ELR (cell line): ENCODE data around the gene TK2.
"Not testable (repeated sequence)": the region's sequence is repeated elsewhere in the genome, so short reads cannot be mapped to it uniquely, and the experiment has no call there.

Experiments used
- DNase-seq: peaks from one replicate; pipeline ENCODE4 v3.0.0-alpha.2; 2015; ENCODE audit warnings: low read depth

The TK2 gene

GRCh38 chr16:66503030-66503429, 46.9 kb downstream of the TK2 start:
- no peak for DNase-seq

DNA sequence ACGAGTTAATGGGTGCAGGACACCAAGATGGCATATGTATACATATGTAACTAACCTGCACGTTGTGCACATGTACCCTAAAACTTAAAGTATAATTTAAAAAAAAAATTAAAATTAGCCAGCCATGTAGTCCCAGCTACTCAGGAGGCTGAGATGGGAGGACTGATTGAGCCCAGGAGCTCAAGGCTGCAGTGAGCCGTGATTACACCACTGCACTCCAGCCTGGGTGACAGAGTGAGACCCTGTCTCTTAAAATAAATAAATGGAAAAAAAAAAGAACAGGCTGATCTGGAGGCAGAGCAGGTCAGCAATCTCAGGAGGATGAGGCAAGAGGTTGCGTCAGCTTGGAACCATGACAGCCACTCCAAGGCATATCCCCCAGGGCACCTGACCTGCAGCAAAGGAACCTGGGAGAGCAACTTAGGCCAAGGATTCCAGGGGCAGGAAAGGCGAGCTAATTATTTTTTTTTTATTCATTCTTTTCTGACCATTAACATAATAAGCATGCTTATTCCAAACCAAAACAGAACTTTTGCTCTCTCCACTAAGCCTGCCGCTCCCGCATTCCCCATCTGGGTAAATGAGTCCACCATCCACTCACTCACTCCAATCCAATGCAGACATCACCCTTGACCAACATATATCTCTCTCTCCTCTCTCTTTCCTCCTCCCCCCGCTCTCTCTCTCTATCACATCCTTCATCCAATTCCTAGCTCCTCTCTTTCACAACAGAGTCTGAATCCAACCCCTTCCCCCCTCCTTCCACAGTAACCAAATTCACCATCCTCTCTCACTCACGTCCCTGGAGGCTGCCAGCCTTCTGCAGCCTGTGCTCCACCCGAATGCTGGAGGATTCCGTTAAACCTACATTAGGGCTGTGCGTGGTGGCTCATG, 47.7 kb downstream of the TK2 start:
- peak; percentile 49 for DNase-seq

DNA sequence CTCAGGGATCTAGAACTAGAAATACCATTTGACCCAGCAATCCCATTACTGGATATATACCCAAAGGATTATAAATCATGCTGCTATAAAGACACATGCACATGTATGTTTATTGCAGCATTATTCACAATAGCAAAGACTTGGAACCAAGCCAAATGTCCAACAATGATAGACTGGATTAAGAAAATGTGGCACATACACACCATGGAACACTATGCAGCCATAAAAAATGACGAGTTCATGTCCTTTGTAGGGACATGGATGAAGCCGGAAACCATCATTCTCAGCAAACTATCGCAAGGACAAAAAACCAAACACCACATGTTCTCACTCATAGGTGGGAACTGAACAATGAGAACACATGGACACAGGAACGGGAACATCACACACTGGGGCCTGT, 48.4 kb downstream of the TK2 start:
- DNase-seq, result not testable (repeated sequence)

DNA sequence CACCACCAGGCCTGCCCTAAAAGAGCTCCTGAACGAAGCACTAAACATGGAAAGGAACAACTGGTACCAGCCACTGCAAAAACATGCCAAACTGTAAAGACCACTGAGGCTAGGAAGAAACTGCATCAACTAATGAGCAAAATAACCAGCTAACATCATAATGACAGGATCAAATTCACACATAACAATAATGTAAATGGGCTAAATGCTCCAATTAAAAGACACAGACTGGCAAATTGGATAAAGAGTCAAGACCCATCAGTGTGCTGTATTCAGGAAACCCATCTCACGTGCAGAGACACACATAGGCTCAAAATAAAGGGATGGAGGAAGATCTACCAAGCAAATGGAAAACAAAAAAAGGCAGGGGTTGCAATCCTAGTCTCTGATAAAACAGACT, 52.0 kb downstream of the TK2 start:
- not testable (repeated sequence) for DNase-seq

DNA sequence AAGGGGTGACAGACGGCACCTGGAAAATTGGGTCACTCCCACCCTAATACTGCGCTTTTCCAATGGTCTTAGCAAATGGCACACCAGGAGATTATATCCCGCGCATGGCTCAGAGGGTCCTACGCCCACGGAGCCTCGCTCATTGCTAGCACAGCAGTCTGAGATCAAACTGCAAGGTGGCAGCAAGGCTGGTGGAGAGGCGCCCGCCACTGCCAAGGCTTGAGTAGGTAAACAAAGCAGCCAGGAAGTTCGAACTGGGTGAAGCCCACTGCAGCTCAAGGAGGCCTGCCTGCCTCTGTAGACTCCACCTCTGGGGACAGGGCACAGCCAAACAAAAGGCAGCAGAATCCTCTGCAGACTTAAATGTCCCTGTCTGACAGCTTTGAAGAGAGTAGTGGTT, 53.7 kb downstream of the TK2 start:
- DNase-seq, result not testable (repeated sequence)

- no peak for DNase-seq
Observed at GRCh38 chr16:66495440-66495839, 54.5 kb downstream of the TK2 start.

- DNase-seq, result no peak
Observed at GRCh38 chr16:66494916-66495315, 55.0 kb downstream of the TK2 start.

GRCh38 chr16:66493490-66494401, 56.2 kb downstream of the TK2 start:
- no peak for DNase-seq

DNA sequence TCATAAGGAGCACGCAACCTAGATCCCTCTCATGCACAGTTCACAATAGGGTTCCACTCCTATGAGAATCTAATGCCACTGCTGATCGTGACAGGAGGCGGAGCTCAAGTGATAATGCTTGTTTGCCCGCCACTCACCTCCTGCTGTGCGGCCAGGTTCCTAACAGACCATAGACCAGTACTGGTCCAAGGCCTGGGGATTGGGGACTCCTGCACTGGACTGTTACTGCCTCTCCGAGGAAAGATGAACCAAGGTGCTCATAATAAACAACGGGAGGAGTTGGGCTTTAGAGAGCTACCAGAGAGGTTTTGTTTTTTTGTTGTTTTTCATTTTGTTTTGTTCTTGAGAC, 58.2 kb downstream of the TK2 start:
- DNase-seq, result no peak

DNA sequence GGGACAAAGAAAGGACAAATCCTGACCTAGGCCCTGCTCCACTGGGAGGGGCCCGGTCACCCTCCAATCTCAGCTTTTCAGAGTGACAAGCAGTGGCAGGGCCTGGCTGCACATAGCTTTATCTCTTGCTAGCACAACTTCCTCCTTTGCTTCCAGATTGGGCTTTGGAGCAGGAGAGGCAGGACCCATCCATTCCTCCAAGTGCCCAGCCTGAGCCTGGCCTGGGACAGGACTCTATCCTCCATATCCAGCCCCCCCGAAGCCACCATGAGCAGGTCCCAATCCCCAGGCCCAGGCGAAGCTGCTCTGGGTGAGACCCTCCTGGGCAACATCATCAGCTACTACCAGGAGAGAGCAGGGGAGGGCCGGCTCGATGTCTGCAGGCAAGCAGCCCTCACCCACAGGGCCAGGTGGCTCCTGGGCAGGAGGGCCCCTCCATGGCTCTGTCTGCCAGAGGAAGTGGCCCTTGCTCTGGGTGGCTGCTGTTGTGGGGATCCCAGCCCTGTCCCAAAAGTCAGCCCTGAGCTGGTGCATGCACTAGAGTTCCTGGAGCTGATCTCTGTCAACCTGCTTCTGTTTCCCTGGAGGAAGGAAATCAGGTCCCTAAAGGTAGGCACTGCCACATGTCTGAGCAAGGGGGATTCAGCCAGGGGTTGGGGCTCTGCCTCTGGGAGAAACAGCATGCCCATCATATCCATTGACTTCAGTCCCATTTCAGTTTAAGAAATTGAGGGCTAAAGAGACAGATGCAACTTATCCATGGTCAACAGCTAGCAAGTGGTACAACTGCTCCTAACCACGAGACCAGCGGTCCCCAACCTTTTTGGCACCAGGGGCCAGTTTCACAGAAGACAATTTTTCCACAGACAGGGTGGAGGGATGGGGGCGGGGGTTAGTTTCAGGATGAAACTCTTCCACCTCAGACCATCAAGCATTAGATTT, 58.9 kb downstream of the TK2 start:
- no peak for DNase-seq

GRCh38 chr16:66489818-66490217, 60.1 kb downstream of the TK2 start:
- no peak for DNase-seq

- no peak for DNase-seq
Observed at GRCh38 chr16:66489385-66489784, 60.5 kb downstream of the TK2 start.

DNA sequence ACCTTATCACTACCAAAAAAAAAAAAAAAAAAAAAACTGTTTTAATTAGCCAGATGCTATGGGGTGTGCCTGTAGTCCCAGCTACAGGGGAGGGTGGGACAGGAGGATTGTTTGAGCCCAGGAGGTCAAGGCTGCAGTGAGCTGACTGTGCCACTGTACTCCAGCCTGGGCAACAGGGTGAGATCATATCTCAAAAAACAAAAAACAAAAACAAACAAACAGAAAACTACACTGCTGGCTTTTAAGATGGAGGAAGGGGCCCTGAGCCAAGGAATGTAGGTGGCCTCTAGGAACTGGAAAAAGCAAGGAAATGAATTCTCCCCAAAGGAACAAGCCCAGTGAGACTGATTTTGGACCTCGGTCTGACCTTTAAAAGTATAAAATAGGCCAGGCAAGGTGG, 61.4 kb downstream of the TK2 start:
- no peak for DNase-seq

GRCh38 chr16:66487580-66488275, 62.2 kb downstream of the TK2 start:
- DNase-seq, result no peak

DNA sequence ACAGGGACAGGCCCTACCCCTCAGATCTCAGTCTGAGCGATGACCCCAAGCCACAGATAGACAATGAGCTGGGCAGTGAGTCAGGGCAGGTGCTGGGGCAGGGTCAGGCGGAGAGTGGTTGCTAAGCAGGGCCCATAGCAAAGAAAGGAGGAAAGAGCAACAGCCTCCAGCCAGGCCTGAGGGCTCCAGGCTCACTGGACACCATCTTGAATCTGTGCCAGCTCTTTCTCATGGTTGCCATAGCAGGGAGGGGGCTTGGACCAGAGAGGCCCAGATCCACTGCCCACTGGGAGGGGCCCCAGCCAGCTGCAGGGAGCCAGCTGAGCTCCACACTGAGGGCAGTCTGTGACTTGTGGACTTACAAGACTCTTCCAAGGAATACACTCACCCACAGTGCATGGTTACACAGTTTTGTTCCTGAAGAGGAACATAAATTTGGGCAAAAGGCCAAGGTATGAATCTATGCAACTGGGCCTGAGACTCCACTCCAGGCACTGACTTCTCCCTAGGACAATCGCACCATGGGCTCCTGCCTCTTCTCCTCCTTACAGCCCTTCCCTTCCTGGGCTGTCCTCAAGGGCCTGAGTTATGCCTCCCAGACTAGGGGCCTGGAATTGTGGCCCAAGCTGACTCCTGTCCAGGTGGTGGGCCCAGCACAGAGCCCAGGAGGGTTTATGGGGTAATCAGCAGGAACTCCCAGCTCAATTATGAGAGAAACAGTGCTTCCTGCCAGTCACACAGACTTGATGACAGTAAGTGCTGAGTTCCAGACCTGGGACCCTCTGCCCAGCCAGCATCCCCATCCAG, 62.9 kb downstream of the TK2 start:
- DNase-seq, result peak; percentile 56

- no peak for DNase-seq
Observed at GRCh38 chr16:66486199-66486772, 63.6 kb downstream of the TK2 start.

DNA sequence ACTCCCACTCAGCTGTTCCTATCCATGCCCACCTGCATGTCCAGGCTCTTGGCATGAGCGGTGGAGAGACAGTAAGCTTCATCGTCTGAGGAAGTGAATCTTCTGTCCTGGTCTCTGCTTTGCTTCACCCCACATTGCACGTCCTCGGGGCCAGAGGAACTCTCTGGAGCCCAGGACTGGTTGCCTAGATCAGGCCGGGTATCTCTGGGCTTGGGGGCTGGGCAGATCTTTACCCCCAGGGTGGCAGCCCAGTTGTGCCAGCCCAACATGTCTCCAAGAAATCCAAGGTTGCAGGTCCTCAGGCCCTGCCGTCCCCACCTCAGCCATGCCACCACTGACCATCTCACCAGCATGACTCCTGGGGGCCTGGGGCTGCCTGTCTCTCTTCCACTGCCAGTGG, 64.5 kb downstream of the TK2 start:
- no peak for DNase-seq

GRCh38 chr16:66484453-66485213, 65.3 kb downstream of the TK2 start:
- no peak for DNase-seq

GRCh38 chr16:66483689-66484452, 66.1 kb downstream of the TK2 start:
- peak; percentile 82 for DNase-seq
